Neural crest cell (in vitro differentiated cells): ENCODE data around the gene ELMO1. TPM values are rescaled to one million over a fixed set of nuclear protein-coding genes. Genes with fewer than 3 reads are reported as not detected.

ENCODE experiments used
- DNase-seq: peaks from one replicate; pipeline ENCODE4 v3.0.0; 2021; ENCODE audit warnings: low read depth, mixed read lengths, low spot score
- H3K27ac Mint-ChIP-seq: one replicate; pipeline ENCODE4 v1.8.0; 2021; ENCODE audit warnings: mild to moderate bottlenecking, mixed read lengths; ENCODE audit not compliant: unreplicated experiment
- H3K27me3 Mint-ChIP-seq: 2 replicates; pipeline ENCODE4 v1.8.0; 2021; ENCODE audit warnings: low read depth, mild to moderate bottlenecking, mixed read lengths
- H3K36me3 Mint-ChIP-seq: 2 replicates; pipeline ENCODE4 v1.8.0; 2021; ENCODE audit warnings: low read depth, mild to moderate bottlenecking, mixed read lengths
- H3K4me1 Mint-ChIP-seq: 2 replicates; pipeline ENCODE4 v1.8.0; 2021; ENCODE audit warnings: mixed read lengths
- H3K4me3 Mint-ChIP-seq: one replicate; pipeline ENCODE4 v1.8.0; 2021; ENCODE audit warnings: mild to moderate bottlenecking, mixed read lengths
- H3K9me3 Mint-ChIP-seq: 2 replicates; pipeline ENCODE4 v1.8.0; 2021; ENCODE audit warnings: mixed read lengths
- long read RNA-seq: library from polyadenylated mRNA; unstranded; transcript quantifications from one replicate; pipeline ENCODE4 v2.0.0, GENCODE V29; 2020
- total RNA-seq: library from RNA; stranded (reverse); gene quantifications from 2 replicates; pipeline ENCODE4 v1.2.1, GENCODE V29; 2021
- TF ChIP-seq, protein P1 (sequence below): fragments of 200-600 bp; sonication (generic); conservative IDR thresholded peaks from 2 replicates; pipeline ENCODE4 v1.5.0; 2021; ENCODE audit warnings: antibody characterized with exemption, mild to moderate bottlenecking

ELMO1 gene, protein sequence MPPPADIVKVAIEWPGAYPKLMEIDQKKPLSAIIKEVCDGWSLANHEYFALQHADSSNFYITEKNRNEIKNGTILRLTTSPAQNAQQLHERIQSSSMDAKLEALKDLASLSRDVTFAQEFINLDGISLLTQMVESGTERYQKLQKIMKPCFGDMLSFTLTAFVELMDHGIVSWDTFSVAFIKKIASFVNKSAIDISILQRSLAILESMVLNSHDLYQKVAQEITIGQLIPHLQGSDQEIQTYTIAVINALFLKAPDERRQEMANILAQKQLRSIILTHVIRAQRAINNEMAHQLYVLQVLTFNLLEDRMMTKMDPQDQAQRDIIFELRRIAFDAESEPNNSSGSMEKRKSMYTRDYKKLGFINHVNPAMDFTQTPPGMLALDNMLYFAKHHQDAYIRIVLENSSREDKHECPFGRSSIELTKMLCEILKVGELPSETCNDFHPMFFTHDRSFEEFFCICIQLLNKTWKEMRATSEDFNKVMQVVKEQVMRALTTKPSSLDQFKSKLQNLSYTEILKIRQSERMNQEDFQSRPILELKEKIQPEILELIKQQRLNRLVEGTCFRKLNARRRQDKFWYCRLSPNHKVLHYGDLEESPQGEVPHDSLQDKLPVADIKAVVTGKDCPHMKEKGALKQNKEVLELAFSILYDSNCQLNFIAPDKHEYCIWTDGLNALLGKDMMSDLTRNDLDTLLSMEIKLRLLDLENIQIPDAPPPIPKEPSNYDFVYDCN
- 6.8 and 7.4 TPM in 2 replicates for total RNA-seq
- long read RNA-seq, partial matches to known transcripts: 1 of 3 reads
- long read RNA-seq, other reads (novel, unspliced or antisense): 2 of 3 reads

DNA sequence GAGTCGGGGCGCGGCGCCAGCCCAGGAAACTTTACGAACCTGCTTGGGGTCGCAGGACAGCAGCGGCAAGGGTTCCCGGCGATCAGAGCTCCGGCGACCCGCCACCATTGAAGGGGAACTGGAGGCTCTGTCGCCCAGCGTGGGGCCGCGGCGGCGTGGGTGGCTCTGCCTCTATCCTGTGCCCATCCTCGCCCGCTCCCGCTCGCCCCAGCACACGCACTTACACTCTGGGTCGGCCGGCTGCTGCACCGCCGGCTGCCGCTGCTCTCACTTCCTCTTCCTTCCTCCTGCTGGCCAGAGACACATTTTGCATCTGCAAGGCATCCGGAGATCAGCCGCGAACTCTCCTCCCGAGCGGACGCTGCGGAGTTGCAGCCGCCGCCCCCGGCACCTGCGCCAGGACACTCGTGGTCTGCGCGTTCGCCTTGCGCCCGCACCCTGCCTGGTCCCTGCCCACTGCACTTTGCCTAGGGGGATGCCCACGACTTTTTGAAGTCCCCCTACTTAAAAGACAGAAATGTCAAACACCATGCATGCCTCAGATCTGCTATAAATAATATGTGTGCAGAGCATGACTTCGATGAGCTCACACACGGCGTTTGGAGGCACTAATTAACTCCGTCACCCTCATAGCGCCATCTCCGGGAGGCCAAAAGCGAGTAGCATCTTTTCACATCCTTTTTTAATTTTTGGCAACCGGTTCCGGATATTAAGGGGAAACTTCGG, at the start of gene ELMO1:
Gene ELMO1, minus strand, starts transcription at position 229 of the 726 bp plus-strand sequence. CDS start 106,174 bp downstream, outside the sequence.
- DNase-seq: peak; percentile 63
- Mint-ChIP-seq H3K9me3 (no peaks in the 10 kb centered on the region), H3K4me1 (peaks cover 27% of the 10 kb centered on the region), H3K4me3 (peak within 1 kb of the TSS; percentile 90), H3K27me3 (peaks cover 41% of the 10 kb centered on the region), H3K36me3 (no peaks in the 10 kb centered on the region), H3K27ac (no peak within 1 kb of the TSS)
- TF ChIP-seq, protein P1, sequence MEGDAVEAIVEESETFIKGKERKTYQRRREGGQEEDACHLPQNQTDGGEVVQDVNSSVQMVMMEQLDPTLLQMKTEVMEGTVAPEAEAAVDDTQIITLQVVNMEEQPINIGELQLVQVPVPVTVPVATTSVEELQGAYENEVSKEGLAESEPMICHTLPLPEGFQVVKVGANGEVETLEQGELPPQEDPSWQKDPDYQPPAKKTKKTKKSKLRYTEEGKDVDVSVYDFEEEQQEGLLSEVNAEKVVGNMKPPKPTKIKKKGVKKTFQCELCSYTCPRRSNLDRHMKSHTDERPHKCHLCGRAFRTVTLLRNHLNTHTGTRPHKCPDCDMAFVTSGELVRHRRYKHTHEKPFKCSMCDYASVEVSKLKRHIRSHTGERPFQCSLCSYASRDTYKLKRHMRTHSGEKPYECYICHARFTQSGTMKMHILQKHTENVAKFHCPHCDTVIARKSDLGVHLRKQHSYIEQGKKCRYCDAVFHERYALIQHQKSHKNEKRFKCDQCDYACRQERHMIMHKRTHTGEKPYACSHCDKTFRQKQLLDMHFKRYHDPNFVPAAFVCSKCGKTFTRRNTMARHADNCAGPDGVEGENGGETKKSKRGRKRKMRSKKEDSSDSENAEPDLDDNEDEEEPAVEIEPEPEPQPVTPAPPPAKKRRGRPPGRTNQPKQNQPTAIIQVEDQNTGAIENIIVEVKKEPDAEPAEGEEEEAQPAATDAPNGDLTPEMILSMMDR: peak; percentile 64

- no peak overlapping the region for H3K4me3 Mint-ChIP-seq
- no peaks in the 10 kb centered on the region for H3K9me3 Mint-ChIP-seq
- TF ChIP-seq, protein P1: no peak
- no peaks in the 10 kb centered on the region for H3K36me3 Mint-ChIP-seq
- H3K27ac Mint-ChIP-seq: no peak overlapping the region
- DNase-seq: no peak
- peaks cover 7% of the 10 kb centered on the region for H3K4me1 Mint-ChIP-seq
- H3K27me3 Mint-ChIP-seq: no peaks in the 10 kb centered on the region
Observed at GRCh38 chr7:37497576-37497975, 48.9 kb upstream of the ELMO1 start.

- Mint-ChIP-seq H3K27me3 (no peaks in the 10 kb centered on the region), H3K4me1 (peaks cover 7% of the 10 kb centered on the region), H3K4me3 (no peak overlapping the region), H3K36me3 (no peaks in the 10 kb centered on the region), H3K27ac (no peak overlapping the region), H3K9me3 (no peaks in the 10 kb centered on the region)
- no peak for DNase-seq
- TF ChIP-seq, protein P1: peak; percentile 80
Observed at GRCh38 chr7:37495574-37496184, 47.0 kb upstream of the ELMO1 start.

- TF ChIP-seq, protein P1: no peak
- H3K4me3 Mint-ChIP-seq: no peak overlapping the region
- H3K27me3 Mint-ChIP-seq: no peaks in the 10 kb centered on the region
- no peaks in the 10 kb centered on the region for H3K9me3 Mint-ChIP-seq
- H3K4me1 Mint-ChIP-seq: peaks cover 10% of the 10 kb centered on the region
- no peak overlapping the region for H3K27ac Mint-ChIP-seq
- H3K36me3 Mint-ChIP-seq: no peaks in the 10 kb centered on the region
- no peak for DNase-seq
Observed at GRCh38 chr7:37494926-37495325, 46.3 kb upstream of the ELMO1 start.

DNA sequence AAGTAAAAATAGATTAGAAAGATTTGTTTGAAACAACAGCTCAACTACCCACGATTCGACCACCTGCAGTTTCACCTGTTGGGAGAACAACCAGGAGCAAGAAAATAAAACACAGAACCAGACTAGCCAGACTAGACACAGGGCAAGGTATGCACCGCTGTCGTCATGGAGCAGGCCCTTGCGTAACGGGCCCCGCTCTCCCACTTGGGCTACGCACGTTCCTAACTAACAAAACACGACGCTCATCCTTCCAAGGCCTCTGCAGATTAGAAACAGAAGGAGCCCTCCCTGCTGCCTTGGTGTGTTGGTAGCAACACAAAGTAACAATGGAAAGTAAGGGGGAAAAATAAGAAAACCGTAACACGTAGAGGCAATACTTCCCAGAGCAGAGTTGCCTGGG, 45.1 kb upstream of the ELMO1 start:
- DNase-seq: no peak
- Mint-ChIP-seq H3K4me1 (peaks cover 11% of the 10 kb centered on the region), H3K4me3 (no peak overlapping the region), H3K27ac (no peak overlapping the region), H3K9me3 (no peaks in the 10 kb centered on the region), H3K27me3 (no peaks in the 10 kb centered on the region), H3K36me3 (no peaks in the 10 kb centered on the region)
- TF ChIP-seq, protein P1: no peak
